Cardiac fibroblast (primary cell): ENCODE results near the gene RPL4.

ENCODE experiments used
- DNase-seq, 2 donors: peaks; one replicate each; pipeline versions ENCODE4 v3.0.0 to v3.0.0-alpha.2; 2010; ENCODE audit warnings: low read depth in 2 of 2
- H3K4me3 ChIP-seq, 2 donors: replicated peaks in 1 of 2; 1 replicate in 1 of 2; 2 replicates in 1 of 2; pipeline ENCODE4 v1.5.1; 2011; ENCODE audit warnings: low read depth in 2 of 2, low read length in 2 of 2, mild to moderate bottlenecking in 2 of 2, moderate library complexity in 1 of 2
- CTCF ChIP-seq: IDR thresholded peaks from one replicate; pipeline ENCODE4 v1.5.1; 2011; ENCODE audit warnings: low read depth, mild to moderate bottlenecking, low read length, inconsistent platforms

Gene RPL4

GRCh38 chr15:66452420-66452819 is 52.2 kb downstream of the RPL4 start:
- DNase-seq: no peak
- no peak overlapping the region for H3K4me3 ChIP-seq
- no peak for TF ChIP-seq CTCF
